HepG2 (cell line): Measurements from ENCODE around the gene CENPC. TPM values are rescaled to one million over a fixed set of nuclear protein-coding genes. Genes with fewer than 3 reads are reported as not detected.
A peak's percentile ranks its signal among the peaks of the same experiment; 100 is the strongest.

ENCODE experiments used
- ATAC-seq: fragments of 200-7000 bp; cut with Tn5 transposase; 3 replicates; pipeline ENCODE4 v1.9.1; 2020; ENCODE audit warnings: mild to moderate bottlenecking, moderate library complexity
- BruUV-seq: library from RNA; stranded (reverse); fragments of 400-500 nt; replicated peaks from 2 replicates; lab custom pipeline; 2021; lab: Mats Ljungman, UMichigan
- CTCF ChIA-PET: fragments of 300-600 bp; formaldehyde crosslinking; extraction: SDS; loops from one replicate; lab custom pipeline; 2021; ENCODE audit warnings: low total read pairs, inconsistent platforms, low intra/inter-chr PET ratio; lab: Yijun Ruan, JAX
- POLR2A ChIA-PET: fragments of 350-600 bp; sonication (Branson Sonifier 250); formaldehyde crosslinking; loops from one replicate; lab custom pipeline; 2020; ENCODE audit warnings: antibody characterized with exemption, inconsistent platforms; lab: Yijun Ruan, JAX
- DNase-seq: peaks from one replicate; pipeline ENCODE4 v3.0.0-alpha.2; 2015; ENCODE audit warnings: low spot score
- FAIRE-seq: peaks from 3 replicates; lab custom pipeline; 2011; peaks lifted over from hg19 to GRCh38; lab: Jason Lieb, UNC
- H2AFZ ChIP-seq: one replicate; pipeline ENCODE4 v1.6.1; 2011; ENCODE audit warnings: low read length, inconsistent platforms
- H3K27ac ChIP-seq: fragments of 300-600 bp; 3 replicates; pipeline ENCODE4 v1.8.0; 2011; ENCODE audit warnings: mixed run types, mild to moderate bottlenecking, mixed read lengths, low read length, inconsistent platforms; ENCODE audit not compliant: insufficient read depth; ENCODE audit errors: extremely low read length
- H3K27me3 ChIP-seq, 2 experiments: fragments of 200-600 bp in 1 of 2; 2 replicates in 1 of 2; 3 replicates in 1 of 2; pipeline versions ENCODE4 v1.6.0 to v1.8.0; 2011; ENCODE audit warnings: low read length in 2 of 2, mild to moderate bottlenecking in 2 of 2, moderate library complexity in 2 of 2, inconsistent platforms in 1 of 2; ENCODE audit not compliant: insufficient read depth in 2 of 2, control insufficient read depth in 1 of 2
- H3K36me3 ChIP-seq, 2 experiments: fragments of 200-600 bp in 1 of 2; replicated peaks in 1 of 2; 2 replicates in 1 of 2; 3 replicates in 1 of 2; pipeline versions ENCODE4 v1.5.1 to v1.8.0; 2011; ENCODE audit warnings: low read length in 2 of 2, inconsistent platforms in 1 of 2; ENCODE audit not compliant: insufficient read depth in 2 of 2, control insufficient read depth in 1 of 2
- H3K4me1 ChIP-seq: 2 replicates; pipeline ENCODE4 v1.5.1; 2012; ENCODE audit warnings: low read length, inconsistent platforms; ENCODE audit not compliant: insufficient read depth
- H3K4me2 ChIP-seq: 2 replicates; pipeline ENCODE4 v1.6.0; 2011; ENCODE audit warnings: low read depth, low read length, inconsistent platforms
- H3K4me3 ChIP-seq, 3 experiments: fragments of 200-600 bp in 1 of 3; sonication (generic), shearing (Covaris generic) in 1 of 3; replicated peaks in 1 of 3; 2 replicates each; pipeline ENCODE4 v1.5.1; 2011 to 2016; ENCODE audit warnings: low read length in 3 of 3, inconsistent platforms in 2 of 3, low read depth in 2 of 3, mild to moderate bottlenecking in 2 of 3, control low read depth in 1 of 3, mixed read lengths in 1 of 3; ENCODE audit not compliant: insufficient read depth in 1 of 3
- H3K79me2 ChIP-seq: one replicate; pipeline ENCODE4 v1.6.1; 2011; ENCODE audit warnings: low read length, inconsistent platforms; ENCODE audit not compliant: insufficient read depth
- H3K9ac ChIP-seq: 2 replicates; pipeline ENCODE4 v1.6.0; 2011; ENCODE audit warnings: mild to moderate bottlenecking, low read depth, low read length, inconsistent platforms; ENCODE audit not compliant: insufficient read depth
- H3K9me3 ChIP-seq: 2 replicates; pipeline ENCODE4 v1.5.1; 2012; ENCODE audit warnings: mild to moderate bottlenecking, low read length
- H4K20me1 ChIP-seq: 2 replicates; pipeline ENCODE4 v1.6.0; 2011; ENCODE audit warnings: inconsistent platforms, mild to moderate bottlenecking, low read length, moderate library complexity; ENCODE audit not compliant: insufficient read depth
- CHD4 ChIP-seq: fragments of 200-600 bp; sonication (generic); IDR thresholded peaks from 2 replicates; pipeline ENCODE4 v1.7.0; 2017; ENCODE audit warnings: mild to moderate bottlenecking, low read length, borderline replicate concordance
- ETV5 ChIP-seq: IDR thresholded peaks from 2 replicates; pipeline ENCODE4 v1.6.1; 2018; ENCODE audit warnings: missing biosample characterization, missing genetic modification reagents, inconsistent platforms, borderline replicate concordance
- HDAC2 ChIP-seq: sonication (generic); formaldehyde crosslinking; IDR thresholded peaks from 2 replicates; pipeline ENCODE4 v1.4.0; 2020; ENCODE audit warnings: missing genetic modification reagents
- IRF2 ChIP-seq: IDR thresholded peaks from 2 replicates; pipeline ENCODE4 v1.6.1; 2018; ENCODE audit warnings: missing genetic modification reagents, missing compliant biosample characterization
- KLF6 ChIP-seq: IDR thresholded peaks from 2 replicates; pipeline ENCODE4 v1.8.0; 2016; ENCODE audit warnings: missing biosample characterization, missing genetic modification reagents
- MEIS1 ChIP-seq: sonication (generic); formaldehyde crosslinking; IDR thresholded peaks from 2 replicates; pipeline ENCODE4 v1.9.0; 2021; ENCODE audit warnings: mild to moderate bottlenecking, missing genetic modification reagents, moderate library complexity, borderline replicate concordance
- MNT ChIP-seq: fragments of 450-650 bp; IDR thresholded peaks from 2 replicates; pipeline ENCODE4 v1.6.1; 2016
- NCOA1 ChIP-seq: sonication (generic); formaldehyde crosslinking; IDR thresholded peaks from 2 replicates; pipeline ENCODE4 v1.9.0; 2021; ENCODE audit warnings: missing genetic modification reagents
- NFE2 ChIP-seq: sonication (generic); formaldehyde crosslinking; IDR thresholded peaks from 2 replicates; pipeline ENCODE4 v1.4.0; 2020; ENCODE audit warnings: missing genetic modification reagents
- NR2C2 ChIP-seq: sonication (generic); formaldehyde crosslinking; IDR thresholded peaks from 2 replicates; pipeline ENCODE4 v1.4.0; 2020; ENCODE audit warnings: missing genetic modification reagents, mild to moderate bottlenecking, moderate library complexity, borderline replicate concordance
- TEAD3 ChIP-seq: optimal IDR thresholded peaks from 2 replicates; pipeline ENCODE3; 2016; ENCODE audit warnings: borderline replicate concordance
- TRIM22 ChIP-seq: fragments of 450-650 bp; IDR thresholded peaks from 2 replicates; pipeline ENCODE4 v1.6.1; 2017
- ZFAT ChIP-seq: sonication (generic); formaldehyde crosslinking; conservative IDR thresholded peaks from 2 replicates; pipeline ENCODE4 v1.8.1; 2023; ENCODE audit warnings: missing genetic modification reagents, inconsistent platforms
- ZNF777 ChIP-seq: sonication (generic); formaldehyde crosslinking; IDR thresholded peaks from 2 replicates; pipeline ENCODE4 v1.4.0; 2020; ENCODE audit warnings: missing genetic modification reagents
- ZNF790 ChIP-seq: sonication (generic); formaldehyde crosslinking; IDR thresholded peaks from 2 replicates; pipeline ENCODE4 v1.8.0; 2022; ENCODE audit warnings: missing genetic modification reagents, mild to moderate bottlenecking, borderline replicate concordance
- ZNF891 ChIP-seq: sonication (generic); formaldehyde crosslinking; IDR thresholded peaks from 2 replicates; pipeline ENCODE4 v1.5.0; 2020; ENCODE audit warnings: mild to moderate bottlenecking, missing genetic modification reagents
- WGBS: methylation state at CpG from one replicate; pipeline ENCODE4 v1.1.6; 2017; ENCODE audit warnings: low lambda C conversion rate; 5-methylcytosine and 5-hydroxymethylcytosine counted together
- in situ Hi-C: cut with HindIII; loops from 2 replicates; pipeline ENCODE4 v1.10.0; 2017; ENCODE audit warnings: low pct_unique_long_range_greater_than_20kb; ENCODE audit not compliant: extremely low pct_ligation_motif_present
- intact Hi-C: fragments of 100-400 bp; cut with micrococcal nuclease; formaldehyde crosslinking; loops from one replicate; pipeline ENCODE4 v1.10.0; 2022; ENCODE audit not compliant: unreplicated experiment
- polyA plus RNA-seq, 8 experiments: library from polyadenylated mRNA; depleted of rRNA in 3 of 8; stranded (reverse) in 7 of 8; unstranded in 1 of 8; fragments of >200 nt; fragmentation: Illumina TruSeq in 4 of 8; extraction: Trizol in 4 of 8; gene quantifications; 2 replicates each; pipeline versions ENCODE4 v1.2.1 to v1.2.3, GENCODE V29; 2011 to 2016; ENCODE audit warnings: low read depth in 4 of 8, missing spikeins in 1 of 8, mixed read lengths in 1 of 8; ENCODE audit not compliant: insufficient read depth in 1 of 8
- total RNA-seq, 5 experiments: library from RNA; depleted of rRNA; stranded (reverse); fragments of >200 nt; fragmentation: Illumina TruSeq; extraction: Trizol; gene quantifications; 2 replicates each; pipeline ENCODE4 v1.2.3, GENCODE V29; 2016; ENCODE audit warnings: low read depth in 1 of 5
- TF ChIP-seq, protein P1 (sequence below): IDR thresholded peaks from 2 replicates; pipeline ENCODE4 v1.6.1; 2018; ENCODE audit warnings: missing genetic modification reagents, mild to moderate bottlenecking, missing compliant biosample characterization

The CENPC gene
- total and polyA plus RNA-seq, 2 of the 13 experiments (the other 11 are each of a cell fraction or from before 2014, with no cell fraction given): 4.7 to 16.4 TPM

DNA sequence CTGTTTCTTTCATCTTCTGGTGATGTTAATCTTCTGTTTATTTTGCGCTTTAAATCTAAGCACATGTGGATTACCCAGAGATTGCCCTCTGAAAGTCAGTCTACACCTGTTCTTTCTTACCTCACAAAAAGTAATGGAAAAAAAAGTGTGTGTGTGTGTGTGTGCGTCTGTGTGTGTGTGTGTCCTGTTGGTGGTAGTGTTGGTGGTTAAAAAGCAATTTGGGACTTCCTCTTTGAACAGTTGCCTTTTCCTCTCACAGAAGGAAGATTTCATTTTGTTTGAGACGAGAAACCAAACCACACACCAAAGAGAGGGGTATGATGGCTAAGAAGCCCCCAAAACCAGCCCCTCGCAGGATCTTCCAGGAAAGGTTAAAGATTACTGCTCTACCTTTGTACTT is 13.2 kb upstream of the CENPC start, which contains the start of gene STAP1:
Gene STAP1, plus strand, starts transcription at position 235 of the 400 bp plus-strand sequence. Its CDS starts 83 bp downstream, at position 318.
- no peaks in the 10 kb centered on the region for H4K20me1 ChIP-seq
- no peak for DNase-seq
- no peaks in the 10 kb centered on the region for H3K9me3 ChIP-seq
- H3K9ac ChIP-seq: no peak within 1 kb of the TSS
- no peak within 1 kb of the TSS for H3K27ac ChIP-seq
- intact Hi-C loops: no loop called here
- no peak within 1 kb of the TSS for H3K4me2 ChIP-seq
- no peaks in the 10 kb centered on the region for H3K79me2 ChIP-seq
- TF ChIP-seq MNT: peak; percentile 26; the same call in 1 of the 2 replicates
- TF ChIP-seq HDAC2 (CRISPR knock-in tag): no peak
- no peak for FAIRE-seq
- CTCF ChIA-PET: no interaction called here
- BruUV-seq: no TSS peak
- no peaks in the 10 kb centered on the region; a peak in 1 of 5 replicates for H3K27me3 ChIP-seq
- no peaks in the 10 kb centered on the region for H3K4me1 ChIP-seq
- WGBS: 31% methylated on average over 4 of the region's 4 CpGs
- H2AFZ ChIP-seq: no peak within 1 kb of the TSS
- H3K4me3 ChIP-seq: no peak within 1 kb of the TSS
- no peaks in the 10 kb centered on the region for H3K36me3 ChIP-seq
- in situ Hi-C loops: loop anchor here (25.0 kb wide), 1 partner anchor 354 kb away; no protein-coding TSS in a partner anchor
- ATAC-seq: no peak
- POLR2A ChIA-PET: no interaction called here

DNA sequence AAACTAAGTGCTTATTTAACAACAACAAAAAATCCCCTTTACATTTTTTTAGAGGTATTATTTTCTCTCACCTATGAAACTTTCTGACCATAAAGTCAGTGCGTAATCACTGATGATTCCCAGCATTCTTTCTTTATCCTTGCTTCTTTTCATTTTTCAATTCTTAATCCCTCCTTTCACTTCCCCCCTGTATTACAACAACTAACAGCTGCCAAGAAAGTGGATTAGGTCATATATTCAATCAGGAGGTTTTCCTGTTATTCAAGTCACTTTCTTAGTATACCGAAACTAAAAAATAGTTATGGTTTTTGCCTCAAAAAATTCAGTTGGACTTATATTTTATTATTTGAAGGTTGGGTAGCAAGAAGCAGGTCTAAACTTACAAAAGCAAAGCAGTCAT is 11.1 kb upstream of the CENPC start:
- in situ Hi-C loops: loop anchor here (25.0 kb wide), 1 partner anchor 356 kb away; no protein-coding TSS in a partner anchor
- POLR2A ChIA-PET: no interaction called here
- no peak overlapping the region for H3K4me3 ChIP-seq
- H3K9me3 ChIP-seq: no peaks in the 10 kb centered on the region
- no peak overlapping the region for H3K27ac ChIP-seq
- no TSS peak for BruUV-seq
- 40% methylated on average over 2 of the region's 2 CpGs for WGBS
- H3K36me3 ChIP-seq: no peaks in the 10 kb centered on the region
- intact Hi-C loops: no loop called here
- H3K4me1 ChIP-seq: no peaks in the 10 kb centered on the region
- no peak overlapping the region for H3K4me2 ChIP-seq
- DNase-seq (no peak), ATAC-seq (no peak), FAIRE-seq (no peak)
- CTCF ChIA-PET: no interaction called here
- H3K79me2 ChIP-seq: no peaks in the 10 kb centered on the region
- no peaks in the 10 kb centered on the region for H4K20me1 ChIP-seq
- no peaks in the 10 kb centered on the region; a peak in 1 of 5 replicates for H3K27me3 ChIP-seq
- no peak overlapping the region for H3K9ac ChIP-seq
- H2AFZ ChIP-seq: no peak overlapping the region
- no peak for TF ChIP-seq IRF2 (CRISPR knock-in tag)
- TF ChIP-seq MEIS1 (CRISPR knock-in tag): no peak
- no peak for TF ChIP-seq KLF6 (CRISPR knock-in tag)
- no peak for TF ChIP-seq ZFAT (CRISPR knock-in tag)
- no peak for TF ChIP-seq NR2C2
- TF ChIP-seq, protein P1, sequence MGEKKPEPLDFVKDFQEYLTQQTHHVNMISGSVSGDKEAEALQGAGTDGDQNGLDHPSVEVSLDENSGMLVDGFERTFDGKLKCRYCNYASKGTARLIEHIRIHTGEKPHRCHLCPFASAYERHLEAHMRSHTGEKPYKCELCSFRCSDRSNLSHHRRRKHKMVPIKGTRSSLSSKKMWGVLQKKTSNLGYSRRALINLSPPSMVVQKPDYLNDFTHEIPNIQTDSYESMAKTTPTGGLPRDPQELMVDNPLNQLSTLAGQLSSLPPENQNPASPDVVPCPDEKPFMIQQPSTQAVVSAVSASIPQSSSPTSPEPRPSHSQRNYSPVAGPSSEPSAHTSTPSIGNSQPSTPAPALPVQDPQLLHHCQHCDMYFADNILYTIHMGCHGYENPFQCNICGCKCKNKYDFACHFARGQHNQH (CRISPR knock-in tag): no peak
- no peak for TF ChIP-seq ZNF891 (CRISPR knock-in tag)
- TF ChIP-seq TEAD3 (CRISPR knock-in tag): no peak
- TF ChIP-seq NFE2 (CRISPR knock-in tag): no peak
- no peak for TF ChIP-seq ZNF790 (CRISPR knock-in tag)
- no peak for TF ChIP-seq ZNF777 (CRISPR knock-in tag)
- TF ChIP-seq CHD4: no peak
- TF ChIP-seq ETV5: no peak
- no peak for TF ChIP-seq NCOA1 (CRISPR knock-in tag)
- TF ChIP-seq TRIM22: no peak
